H1 (cell line): ENCODE data around the gene SLC9A7. TPM values are rescaled to one million over a fixed set of nuclear protein-coding genes. Genes with fewer than 3 reads are reported as not detected.

ENCODE experiments used
- BACH1 ChIP-seq: IDR thresholded peaks from 2 replicates; pipeline ENCODE4 v1.6.1; 2012; ENCODE audit warnings: low read length, improper control_type of control experiment
- BRCA1 ChIP-seq: IDR thresholded peaks from 2 replicates; pipeline ENCODE4 v1.6.1; 2012; ENCODE audit warnings: low read depth, low read length, improper control_type of control experiment
- CHD1 ChIP-seq: IDR thresholded peaks from 2 replicates; pipeline ENCODE4 v1.6.1; 2012; ENCODE audit warnings: low read depth, low read length, improper control_type of control experiment
- CHD2 ChIP-seq: IDR thresholded peaks from 2 replicates; pipeline ENCODE4 v1.6.1; 2012; ENCODE audit warnings: low read length, improper control_type of control experiment
- CREB1 ChIP-seq: IDR thresholded peaks from 2 replicates; pipeline ENCODE4 v1.6.1; 2012; ENCODE audit warnings: inconsistent platforms
- CTCF ChIP-seq, 3 experiments: IDR thresholded peaks; 1 replicate in 2 of 3; 2 replicates in 1 of 3; pipeline versions ENCODE4 v1.5.1 to v1.6.1; 2011; ENCODE audit warnings: low read length in 3 of 3, mild to moderate bottlenecking in 3 of 3, inconsistent platforms in 2 of 3, low read depth in 1 of 3, moderate library complexity in 1 of 3; ENCODE audit not compliant: insufficient read depth in 1 of 3; ENCODE audit errors: control extremely low read depth in 1 of 3
- FOSL1 ChIP-seq: IDR thresholded peaks from 2 replicates; pipeline ENCODE4 v1.6.1; 2011; ENCODE audit warnings: mild to moderate bottlenecking, low read depth, low read length, moderate library complexity; ENCODE audit not compliant: insufficient read depth
- HDAC2 ChIP-seq, 2 experiments: fragments of 300-600 bp in 1 of 2; sonication (generic) in 1 of 2; IDR thresholded peaks; 2 replicates each; pipeline ENCODE4 v1.6.1; 2011 to 2012; ENCODE audit warnings: low read depth in 2 of 2, low read length in 2 of 2, mild to moderate bottlenecking in 2 of 2, moderate library complexity in 2 of 2, borderline replicate concordance in 1 of 2, inconsistent platforms in 1 of 2
- HDAC6 ChIP-seq: IDR thresholded peaks from one replicate; pipeline ENCODE4 v1.7.1; 2012; ENCODE audit warnings: low read depth, mild to moderate bottlenecking, inconsistent platforms, low read length, moderate library complexity
- JUND ChIP-seq: IDR thresholded peaks from 2 replicates; pipeline ENCODE4 v1.6.1; 2011; ENCODE audit warnings: mild to moderate bottlenecking, improper control_type of control experiment, low read length
- MAFK ChIP-seq: IDR thresholded peaks from 2 replicates; pipeline ENCODE4 v1.6.1; 2012; ENCODE audit warnings: low read depth, mild to moderate bottlenecking, improper control_type of control experiment, low read length
- NANOG ChIP-seq: IDR thresholded peaks from 2 replicates; pipeline ENCODE4 v1.6.1; 2011; ENCODE audit warnings: low read length, low read depth, mild to moderate bottlenecking, inconsistent platforms; ENCODE audit not compliant: insufficient read depth, poor library complexity, severe bottlenecking
- RFX5 ChIP-seq: IDR thresholded peaks from 2 replicates; pipeline ENCODE4 v1.6.1; 2011; ENCODE audit warnings: low read depth, low read length, improper control_type of control experiment, borderline replicate concordance
- SAP30 ChIP-seq: fragments of 300-600 bp; sonication (generic); IDR thresholded peaks from 2 replicates; pipeline ENCODE4 v1.7.1; 2012; ENCODE audit warnings: low read length, moderate library complexity, mild to moderate bottlenecking, inconsistent platforms; ENCODE audit not compliant: insufficient read depth, insufficient replicate concordance
- SIN3A ChIP-seq, 2 experiments: IDR thresholded peaks in 1 of 2; conservative IDR thresholded peaks in 1 of 2; 2 replicates each; pipeline ENCODE4 v1.6.1; 2011 to 2012; ENCODE audit warnings: low read length in 2 of 2, improper control_type of control experiment in 1 of 2, low read depth in 1 of 2, mild to moderate bottlenecking in 1 of 2
- SP1 ChIP-seq: IDR thresholded peaks from 2 replicates; pipeline ENCODE4 v1.6.1; 2011; ENCODE audit warnings: low read depth, low read length
- SP4 ChIP-seq: IDR thresholded peaks from 2 replicates; pipeline ENCODE4 v1.6.1; 2012; ENCODE audit warnings: low read length, inconsistent platforms
- TAF1 ChIP-seq: IDR thresholded peaks from 2 replicates; pipeline ENCODE4 v1.6.1; 2011; ENCODE audit warnings: mild to moderate bottlenecking, low read depth, low read length
- TAF7 ChIP-seq: optimal IDR thresholded peaks from 2 replicates; pipeline ENCODE3; 2011; ENCODE audit warnings: low read depth, mild to moderate bottlenecking, inconsistent platforms, low read length, moderate library complexity, borderline replicate concordance
- TBP ChIP-seq: IDR thresholded peaks from 2 replicates; pipeline ENCODE4 v1.6.1; 2011; ENCODE audit warnings: low read depth, low read length, improper control_type of control experiment
- ZNF274 ChIP-seq: IDR thresholded peaks from 2 replicates; pipeline ENCODE4 v1.7.0; 2012; ENCODE audit warnings: low read length, borderline replicate concordance; ENCODE audit errors: extremely low read depth
- polyA plus RNA-seq, 7 experiments: library from polyadenylated mRNA; depleted of rRNA in 3 of 7; stranded (reverse) in 5 of 7; unstranded in 2 of 7; fragments of >200 nt in 5 of 7; fragments of 200-250 nt in 2 of 7; gene quantifications; 1 replicate in 5 of 7; 2 replicates in 1 of 7; 4 replicates in 1 of 7; pipeline versions ENCODE4 v1.2.1 to v1.2.3, GENCODE V29; 2011 to 2013; ENCODE audit warnings: missing spikeins in 2 of 7, mixed read lengths in 2 of 7
- total RNA-seq: library from RNA; stranded (reverse); fragmentation: NEBNext Ultra II Directional; extraction: Animal tissue kit (Norgen Biotek cat#: 25700); gene quantifications from 2 replicates; pipeline ENCODE4 v1.2.1, GENCODE V29; 2021

Gene SLC9A7
- total and polyA plus RNA-seq, 2 of the 8 experiments (the other 6 are each of a cell fraction or from before 2014, with no cell fraction given) = 6.7 to 17.2 TPM

DNA sequence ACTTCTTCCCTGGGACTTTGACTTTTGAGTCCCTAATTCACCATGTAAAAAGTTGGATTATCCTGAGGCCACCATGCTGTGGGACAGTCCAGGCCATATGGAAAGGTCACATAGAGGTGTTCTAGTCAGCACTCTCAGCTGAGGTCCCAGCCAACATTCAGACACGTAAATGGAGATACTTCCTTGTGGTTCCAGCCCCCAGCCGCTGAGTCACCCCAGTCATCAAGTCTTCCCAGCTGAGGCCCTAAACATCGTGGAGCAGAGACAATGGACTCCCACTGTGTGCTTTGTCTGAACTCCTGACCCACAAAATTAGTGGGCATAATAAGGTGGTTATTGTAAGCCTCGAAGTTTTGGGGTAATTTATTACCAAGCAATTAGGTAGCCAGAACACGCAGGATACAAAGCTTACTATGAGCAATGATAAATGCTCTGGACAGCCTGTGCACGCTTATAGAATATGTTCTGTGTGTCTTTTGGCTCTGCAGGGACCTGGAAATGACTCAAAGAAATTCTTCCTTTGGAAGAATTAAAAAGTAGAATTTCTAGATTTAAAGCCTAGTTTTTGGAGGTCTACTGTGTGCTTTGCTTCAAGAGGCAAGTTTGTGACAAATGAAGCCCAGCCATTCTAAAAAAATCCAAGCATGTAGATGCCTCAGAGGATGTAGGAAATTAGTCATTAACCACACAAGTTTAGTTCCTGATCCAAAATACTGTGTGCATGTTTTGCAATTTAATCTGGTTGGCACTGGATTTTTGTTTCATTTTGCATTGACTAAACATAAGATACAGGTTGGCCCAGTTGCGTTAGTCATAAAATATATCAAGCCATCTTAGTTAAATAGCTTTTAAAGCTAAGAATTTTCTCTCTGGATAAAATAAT is 33.2 kb upstream of the SLC9A7 start (continued):
- TF ChIP-seq CTCF (IDR thresholded peaks at IDR 0.05; ENCODE audit: control extremely low read depth in 1 of 3, insufficient read depth in 1 of 3, low read depth in 1 of 3, low read length in 3 of 3) (no peak), NANOG (peak; percentile 27), FOSL1 (no peak), TAF1 (no peak), CREB1 (no peak), JUND (0 out of 2 replicates have a peak, but pooled peaks have one; percentile 47), RFX5 (no peak), HDAC6 (no peak), BACH1 (peak; percentile 62; the same call in 1 of the 2 replicates), CHD2 (no peak), CHD1 (no peak), TAF7 (no peak), BRCA1 (no peak), TBP (no peak), SP1 (no peak), ZNF274 (no peak), HDAC2 (IDR thresholded peaks at IDR 0.05; ENCODE audit: borderline replicate concordance in 1 of 2, low read depth in 2 of 2, low read length in 2 of 2) (no peak), MAFK (peak; percentile 43; the same call in 1 of the 2 replicates), SP4 (no peak), SAP30 (no peak), SIN3A (conservative IDR thresholded peaks at IDR 0.05 in 1 of 2, IDR thresholded peaks at IDR 0.05 in 1 of 2; ENCODE audit: low read depth in 1 of 2, low read length in 2 of 2) (no peak)
